Thyroid gland (tissue), 4 donors: ENCODE results near the gene TANC1.

ENCODE experiments used
- POLR2A ChIP-seq, 2 donors: fragments of 450-650 bp; IDR thresholded peaks; one replicate each; pipeline ENCODE4 v1.6.1; 2017; ENCODE audit warnings: antibody characterized with exemption in 2 of 2, mild to moderate bottlenecking in 2 of 2, moderate library complexity in 1 of 2
- TF ChIP-seq, protein P1 (sequence below), 6 experiments: fragments of 200-600 bp in 3 of 6; fragments of 450-650 bp in 3 of 6; sonication (generic) in 3 of 6; IDR thresholded peaks; one replicate each; pipeline ENCODE4 v1.5.1; 2016 to 2019; ENCODE audit warnings: antibody characterized with exemption in 6 of 6, mild to moderate bottlenecking in 2 of 6, inconsistent platforms in 1 of 6, moderate library complexity in 1 of 6

GRCh38 chr2:159218389-159218788 lies 249.9 kb downstream of the TANC1 start:
- no peak for TF ChIP-seq POLR2A (IDR thresholded peaks at IDR 0.05)
- TF ChIP-seq, protein P1, sequence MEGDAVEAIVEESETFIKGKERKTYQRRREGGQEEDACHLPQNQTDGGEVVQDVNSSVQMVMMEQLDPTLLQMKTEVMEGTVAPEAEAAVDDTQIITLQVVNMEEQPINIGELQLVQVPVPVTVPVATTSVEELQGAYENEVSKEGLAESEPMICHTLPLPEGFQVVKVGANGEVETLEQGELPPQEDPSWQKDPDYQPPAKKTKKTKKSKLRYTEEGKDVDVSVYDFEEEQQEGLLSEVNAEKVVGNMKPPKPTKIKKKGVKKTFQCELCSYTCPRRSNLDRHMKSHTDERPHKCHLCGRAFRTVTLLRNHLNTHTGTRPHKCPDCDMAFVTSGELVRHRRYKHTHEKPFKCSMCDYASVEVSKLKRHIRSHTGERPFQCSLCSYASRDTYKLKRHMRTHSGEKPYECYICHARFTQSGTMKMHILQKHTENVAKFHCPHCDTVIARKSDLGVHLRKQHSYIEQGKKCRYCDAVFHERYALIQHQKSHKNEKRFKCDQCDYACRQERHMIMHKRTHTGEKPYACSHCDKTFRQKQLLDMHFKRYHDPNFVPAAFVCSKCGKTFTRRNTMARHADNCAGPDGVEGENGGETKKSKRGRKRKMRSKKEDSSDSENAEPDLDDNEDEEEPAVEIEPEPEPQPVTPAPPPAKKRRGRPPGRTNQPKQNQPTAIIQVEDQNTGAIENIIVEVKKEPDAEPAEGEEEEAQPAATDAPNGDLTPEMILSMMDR (IDR thresholded peaks at IDR 0.05), result no peak
